Measurements from ENCODE around the gene ABCA13.
"Not testable (repeated sequence)": the region's sequence is repeated elsewhere in the genome, so short reads cannot be mapped to it uniquely, and the experiment has no call there.

Gene ABCA13

GRCh38 chr7:48175019-48175418 is 3.8 kb downstream of the ABCA13 start:
- no peak for DNase-seq (ENCODE audit: low read depth in 2 of 3, low spot score in 2 of 3)

GRCh38 chr7:48176356-48176893 is 5.2 kb downstream of the ABCA13 start:
- DNase-seq (ENCODE audit: low read depth in 2 of 3, low spot score in 2 of 3): no peak

GRCh38 chr7:48177271-48177670 is 6.0 kb downstream of the ABCA13 start:
- no peak for DNase-seq (ENCODE audit: low read depth in 2 of 3, low spot score in 2 of 3)

- DNase-seq (ENCODE audit: low read depth in 2 of 3, low spot score in 2 of 3): no peak
These were observed 8.3 kb downstream of the ABCA13 start for GRCh38 chr7:48179496-48180030.

GRCh38 chr7:48180981-48181380 is 9.7 kb downstream of the ABCA13 start:
- DNase-seq (ENCODE audit: low read depth in 2 of 3, low spot score in 2 of 3): no peak

GRCh38 chr7:48182718-48183369 is 11.6 kb downstream of the ABCA13 start:
- no peak for DNase-seq (ENCODE audit: low read depth in 2 of 3, low spot score in 2 of 3)

GRCh38 chr7:48183370-48183743 is 12.1 kb downstream of the ABCA13 start:
- DNase-seq (ENCODE audit: low read depth in 2 of 3, low spot score in 2 of 3): no peak

GRCh38 chr7:48183965-48184364 is 12.7 kb downstream of the ABCA13 start:
- DNase-seq (ENCODE audit: low read depth in 2 of 3, low spot score in 2 of 3): no peak

- DNase-seq (ENCODE audit: low read depth in 2 of 3, low spot score in 2 of 3): no peak
These were observed 17.7 kb downstream of the ABCA13 start for GRCh38 chr7:48188776-48189520.

- no peak for DNase-seq (ENCODE audit: low read depth in 2 of 3, low spot score in 2 of 3)
These were observed 21.7 kb downstream of the ABCA13 start for GRCh38 chr7:48192996-48193395.

GRCh38 chr7:48193421-48193820 is 22.2 kb downstream of the ABCA13 start:
- no peak for DNase-seq (ENCODE audit: low read depth in 2 of 3, low spot score in 2 of 3)

- not testable (repeated sequence) for DNase-seq (ENCODE audit: low read depth in 2 of 3, low spot score in 2 of 3)
These were observed 29.8 kb downstream of the ABCA13 start for GRCh38 chr7:48200946-48201589.

- not testable (repeated sequence) for DNase-seq (ENCODE audit: low read depth in 2 of 3, low spot score in 2 of 3)
These were observed 31.7 kb downstream of the ABCA13 start for GRCh38 chr7:48202916-48203315.

- no peak for DNase-seq (ENCODE audit: low read depth in 2 of 3, low spot score in 2 of 3)
These were observed 36.0 kb downstream of the ABCA13 start for GRCh38 chr7:48207155-48207675.

- DNase-seq (ENCODE audit: low read depth in 2 of 3, low spot score in 2 of 3): no peak
These were observed 37.8 kb downstream of the ABCA13 start for GRCh38 chr7:48209004-48209600.

GRCh38 chr7:48213226-48213625 is 42.0 kb downstream of the ABCA13 start:
- DNase-seq (ENCODE audit: low read depth in 2 of 3, low spot score in 2 of 3): no peak

- DNase-seq (ENCODE audit: low read depth in 2 of 3, low spot score in 2 of 3): no peak
These were observed 46.0 kb downstream of the ABCA13 start for GRCh38 chr7:48217266-48217665.

- no peak for DNase-seq (ENCODE audit: low read depth in 2 of 3, low spot score in 2 of 3)
These were observed 46.5 kb downstream of the ABCA13 start for GRCh38 chr7:48217753-48218152.

GRCh38 chr7:48224042-48224441 is 52.8 kb downstream of the ABCA13 start:
- no peak for DNase-seq (ENCODE audit: low read depth in 2 of 3, low spot score in 2 of 3)

GRCh38 chr7:48225101-48225500 is 53.8 kb downstream of the ABCA13 start:
- no peak for DNase-seq (ENCODE audit: low read depth in 2 of 3, low spot score in 2 of 3)

- no peak for DNase-seq (ENCODE audit: low read depth in 2 of 3, low spot score in 2 of 3)
These were observed 66.1 kb downstream of the ABCA13 start for GRCh38 chr7:48237354-48237753.

Data from activated CD8-positive, alpha-beta memory T cell treated with anti-CD3 and anti-CD28 coated beads for 48 hours (primary cell).